Measurements from ENCODE around the gene TRNT1.

GRCh38 chr3:3165650-3166049 is 38.9 kb downstream of the TRNT1 start:
- TF ChIP-seq POLR2AphosphoS5 (IDR thresholded peaks at IDR 0.05; ENCODE audit: low read depth, low read length) (no peak), CTCF (IDR thresholded peaks at IDR 0.05; ENCODE audit: control extremely low read depth in 1 of 3, insufficient read depth in 1 of 3, low read depth in 1 of 3, low read length in 3 of 3) (no peak), KDM5A (IDR thresholded peaks at IDR 0.05; ENCODE audit: low read length) (no peak), RNF2 (IDR thresholded peaks at IDR 0.05; ENCODE audit: borderline replicate concordance, low read depth, low read length, missing control alignments, poor library complexity, severe bottlenecking) (no peak), EP300 (IDR thresholded peaks at IDR 0.05; ENCODE audit: borderline replicate concordance in 1 of 2, low read depth in 2 of 2, low read length in 2 of 2) (no peak)
